HG02970 (cell line): ENCODE results near the gene NUTM2G.
"Not testable (repeated sequence)": the region's sequence is repeated elsewhere in the genome, so short reads cannot be mapped to it uniquely, and the experiment has no call there.

Experiments
- ATAC-seq: cut with Tn5 transposase; IDR thresholded peaks from one replicate; pipeline ENCODE4 v1.9.1; 2021; ENCODE audit warnings: mild to moderate bottlenecking, moderate library complexity, moderate number of reproducible peaks; ENCODE audit not compliant: unreplicated experiment, low FRiP score

The NUTM2G gene, protein sequence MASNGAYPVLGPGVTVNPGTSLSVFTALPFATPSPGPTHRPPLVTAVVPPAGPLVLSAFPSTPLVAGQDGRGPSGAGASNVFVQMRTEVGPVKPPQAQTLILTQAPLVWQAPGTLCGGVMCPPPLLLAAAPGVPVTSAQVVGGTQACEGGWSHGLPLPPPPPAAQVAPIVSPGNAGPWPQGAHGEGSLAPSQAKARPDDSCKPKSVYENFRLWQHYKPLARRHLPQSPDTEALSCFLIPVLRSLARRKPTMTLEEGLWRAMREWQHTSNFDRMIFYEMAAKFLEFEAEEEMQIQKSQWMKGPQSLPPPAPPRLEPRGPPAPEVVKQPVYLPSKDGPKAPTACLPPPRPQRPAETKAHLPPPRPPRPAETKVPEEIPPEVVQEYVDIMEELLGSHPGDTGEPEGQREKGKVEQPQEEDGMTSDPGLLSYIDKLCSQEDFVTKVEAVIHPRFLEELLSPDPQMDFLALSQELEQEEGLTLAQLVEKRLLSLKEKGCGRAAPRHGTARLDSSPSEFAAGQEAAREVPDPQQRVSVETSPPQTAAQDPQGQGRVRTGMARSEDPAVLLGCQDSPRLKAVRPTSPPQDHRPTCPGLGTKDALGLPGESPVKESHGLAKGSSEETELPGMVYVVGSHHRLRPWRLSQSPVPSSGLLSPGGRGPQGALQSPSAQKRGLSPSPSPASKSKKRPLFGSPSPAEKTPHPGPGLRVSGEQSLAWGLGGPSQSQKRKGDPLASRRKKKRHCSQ

DNA sequence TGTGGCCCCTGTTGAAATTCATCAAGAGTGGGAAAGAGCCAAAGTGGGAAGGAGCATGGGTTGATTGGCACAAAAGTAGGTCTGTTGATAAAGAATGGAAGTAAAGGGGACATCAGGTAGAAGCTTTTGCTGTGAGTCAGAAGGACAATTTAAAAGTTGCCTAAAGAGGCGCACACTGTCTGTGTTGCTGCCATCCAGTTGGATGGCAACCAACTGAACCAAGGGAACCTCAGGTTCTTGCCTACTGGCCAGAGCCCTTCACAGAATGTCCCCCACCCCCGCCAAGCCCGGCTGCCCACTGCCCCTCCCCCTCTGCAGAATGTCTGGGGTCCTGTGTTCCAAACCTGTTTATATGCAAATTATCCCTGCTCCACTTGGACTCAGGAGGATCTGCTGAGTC lies at the start of gene NUTM2G:
Gene NUTM2G, plus strand, starts transcription at position 301 of the 400 bp plus-strand sequence. CDS start 182 bp downstream, outside the sequence.
- ATAC-seq = not testable (repeated sequence)

DNA sequence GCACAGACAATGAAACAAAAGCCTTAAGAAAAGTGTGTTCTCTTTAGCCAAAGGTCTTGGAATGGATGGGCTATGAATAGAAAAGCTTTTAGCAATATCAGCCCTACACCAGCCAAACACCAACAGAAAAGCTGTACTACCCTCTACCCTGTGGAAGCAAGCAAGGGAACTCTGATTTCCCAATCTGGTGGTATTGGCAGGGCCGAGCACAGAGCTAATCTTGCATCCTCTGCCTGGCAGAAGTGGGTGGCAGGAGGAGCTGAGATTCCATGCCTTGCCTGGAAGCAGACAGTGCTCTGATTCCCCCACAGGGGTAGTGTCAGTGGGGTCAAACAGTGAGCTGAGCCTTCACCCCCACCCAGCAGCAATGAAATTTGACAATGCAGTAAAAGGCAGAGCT lies 44.7 kb upstream of the NUTM2G start:
- no peak for ATAC-seq

DNA sequence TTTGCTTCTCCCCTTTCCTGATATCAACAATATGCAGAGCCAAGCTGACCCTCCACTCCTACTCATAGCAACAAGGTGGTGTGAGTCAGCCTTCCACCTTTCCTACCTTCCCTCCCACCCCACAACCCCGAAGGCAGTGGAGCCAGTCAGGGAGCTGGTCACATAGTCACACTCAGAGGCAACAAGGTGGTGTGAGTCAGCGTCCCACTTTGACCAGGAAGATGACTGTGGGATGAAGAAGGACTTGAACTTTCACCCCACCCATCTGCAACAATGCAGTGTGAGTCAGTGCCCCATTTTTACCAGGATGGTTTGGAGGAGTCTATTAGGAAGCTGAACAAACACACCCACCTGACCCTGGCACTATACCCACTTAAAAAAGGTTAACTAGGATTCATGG lies 44.2 kb upstream of the NUTM2G start:
- ATAC-seq = no peak

DNA sequence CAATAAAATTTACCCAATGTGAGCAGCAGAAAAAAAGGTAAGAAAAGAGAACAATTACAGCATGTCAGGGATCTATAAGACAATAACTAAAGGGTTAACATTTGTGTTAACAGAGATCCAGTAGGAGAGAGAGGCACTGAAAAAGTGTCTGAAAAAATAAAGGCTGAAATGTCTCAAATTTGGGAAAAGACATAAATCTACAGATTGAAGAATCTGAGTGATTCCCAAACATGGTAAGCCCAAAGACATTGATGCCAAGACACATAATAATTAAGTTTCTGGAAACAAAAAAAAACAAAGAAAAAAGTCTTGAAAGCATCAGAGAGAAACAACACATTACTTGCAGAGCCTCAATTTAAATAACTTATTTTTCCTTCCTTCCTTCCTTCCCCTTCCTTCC lies 43.2 kb upstream of the NUTM2G start:
- no peak for ATAC-seq

DNA sequence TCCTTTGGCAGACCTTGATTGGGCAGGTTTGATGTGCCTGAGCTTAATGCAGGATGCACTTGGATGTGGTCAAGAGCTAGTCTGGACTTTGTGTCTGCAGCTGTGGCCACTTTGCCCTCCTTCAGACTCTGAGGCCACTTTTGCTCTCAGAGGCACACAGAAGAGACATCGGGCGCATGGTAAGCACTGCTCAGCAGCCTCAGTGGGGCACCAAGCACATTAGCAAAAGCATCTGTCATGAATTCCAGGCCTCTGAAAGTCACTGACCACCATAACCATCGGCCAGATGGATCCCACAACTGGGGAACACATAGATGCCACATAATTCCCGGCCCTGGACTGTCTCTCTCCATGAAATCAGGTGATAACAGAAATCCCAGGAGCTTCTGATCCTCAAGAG lies 40.1 kb upstream of the NUTM2G start:
- no peak for ATAC-seq

DNA sequence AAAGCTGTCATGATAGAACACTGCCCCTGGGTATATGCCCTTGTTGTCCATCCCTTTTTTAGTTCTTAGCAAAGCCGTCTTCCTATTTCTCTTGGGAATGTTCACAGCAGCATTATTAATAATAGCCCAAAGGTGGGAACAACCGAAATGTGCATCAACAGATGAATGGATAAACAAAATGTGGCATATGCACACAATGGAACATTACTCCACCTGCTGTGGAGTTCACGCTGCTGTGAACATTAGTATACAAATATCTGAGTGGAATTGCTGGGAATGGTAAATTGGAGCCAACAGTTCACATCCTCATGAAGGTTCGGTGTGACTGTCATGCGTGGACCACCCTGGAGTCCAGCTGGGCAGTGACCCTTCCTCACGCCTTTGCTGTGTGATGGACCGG lies 36.5 kb upstream of the NUTM2G start:
- ATAC-seq = no peak

DNA sequence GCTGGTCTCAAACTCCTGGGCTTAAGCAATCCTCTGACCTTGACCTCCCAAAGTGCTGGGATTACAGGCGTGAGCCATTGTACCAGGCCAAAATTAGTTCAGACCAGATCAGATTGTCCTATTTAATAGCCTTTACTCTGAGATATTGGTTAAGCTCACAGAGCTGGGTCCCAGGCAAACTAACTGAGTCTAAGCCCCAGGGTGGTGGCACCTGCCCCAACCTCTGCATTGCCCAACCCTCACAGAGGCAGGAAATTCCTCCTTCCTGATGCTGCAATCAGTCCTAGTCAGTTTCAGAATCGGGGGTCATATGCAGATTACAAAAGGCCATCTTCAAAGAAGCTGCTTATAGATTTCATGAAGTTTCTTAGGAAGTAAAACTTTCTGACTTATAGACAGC lies 28.6 kb upstream of the NUTM2G start:
- not testable (repeated sequence) for ATAC-seq

DNA sequence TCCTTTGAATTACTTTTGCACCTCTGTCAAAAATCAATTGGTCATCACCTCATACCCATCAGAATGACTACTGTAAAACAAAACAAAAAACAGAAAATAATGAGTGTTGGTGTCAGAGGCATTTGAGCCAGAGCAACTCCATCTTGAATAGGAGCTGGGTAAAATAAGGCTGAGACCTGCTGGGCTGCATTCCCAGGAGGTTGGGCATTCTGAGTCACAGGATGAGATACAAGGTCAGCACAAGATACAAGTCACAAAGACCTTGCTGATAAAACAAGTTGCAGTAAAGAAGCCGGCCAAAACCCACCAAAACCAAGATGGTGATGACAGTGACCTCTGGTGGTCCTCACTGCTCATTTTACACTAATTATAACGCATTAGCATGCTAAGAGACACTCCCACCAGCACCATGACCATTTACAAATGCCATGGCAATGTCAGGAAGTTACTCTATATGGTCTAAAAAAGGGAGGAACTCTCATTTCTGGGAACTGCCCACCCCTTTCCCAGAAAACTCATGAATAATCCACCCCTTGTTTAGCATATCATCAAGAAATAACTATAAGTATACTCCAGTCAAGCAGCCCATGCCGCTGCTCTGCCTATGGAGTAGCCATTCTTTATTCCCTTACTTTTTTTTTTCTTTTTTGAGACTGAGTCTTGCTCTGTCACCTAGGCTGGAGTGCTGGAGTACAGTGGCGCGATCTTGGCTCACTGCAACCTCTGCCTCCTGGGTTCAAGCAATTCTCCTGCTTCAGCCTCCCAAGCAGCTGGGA lies 23.5 kb upstream of the NUTM2G start:
- not testable (repeated sequence) for ATAC-seq

DNA sequence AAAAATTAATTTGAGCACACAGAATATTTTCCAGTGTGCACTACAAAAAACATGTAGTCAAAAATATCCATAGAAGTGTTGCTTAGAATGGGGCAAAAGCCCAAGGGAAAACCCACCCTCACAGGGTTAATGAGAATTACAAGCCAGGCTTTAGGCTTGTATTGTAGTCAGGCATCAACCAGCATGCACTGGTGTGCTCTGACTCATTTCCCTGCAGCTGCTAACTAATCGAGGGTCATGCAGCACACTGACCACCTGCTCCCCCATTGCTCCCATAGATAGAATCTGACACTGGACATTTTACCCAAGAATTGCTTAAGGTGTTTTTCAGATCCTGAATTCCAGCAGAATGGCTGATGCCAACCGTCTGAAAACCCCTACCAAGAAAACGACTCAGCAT lies 20.2 kb upstream of the NUTM2G start:
- ATAC-seq = not testable (repeated sequence)

DNA sequence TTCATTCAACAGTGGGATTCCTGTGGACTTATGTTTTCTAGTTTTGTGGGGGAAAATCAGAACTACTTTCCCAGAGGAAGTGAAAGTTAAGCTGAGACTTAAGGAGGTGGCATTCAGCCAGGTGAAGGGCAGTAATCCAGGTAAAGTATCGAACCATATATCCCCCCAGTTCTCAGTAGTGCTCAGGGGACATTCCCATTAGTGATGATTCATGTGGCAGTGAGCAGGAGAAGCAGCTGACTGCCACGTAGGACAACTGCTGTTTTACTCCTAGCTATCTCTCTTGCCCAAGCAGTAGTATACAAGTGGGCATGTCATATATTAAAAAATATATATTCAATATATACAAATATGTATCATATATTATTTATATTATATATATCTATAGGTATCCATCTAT lies 13.1 kb upstream of the NUTM2G start:
- not testable (repeated sequence) for ATAC-seq

DNA sequence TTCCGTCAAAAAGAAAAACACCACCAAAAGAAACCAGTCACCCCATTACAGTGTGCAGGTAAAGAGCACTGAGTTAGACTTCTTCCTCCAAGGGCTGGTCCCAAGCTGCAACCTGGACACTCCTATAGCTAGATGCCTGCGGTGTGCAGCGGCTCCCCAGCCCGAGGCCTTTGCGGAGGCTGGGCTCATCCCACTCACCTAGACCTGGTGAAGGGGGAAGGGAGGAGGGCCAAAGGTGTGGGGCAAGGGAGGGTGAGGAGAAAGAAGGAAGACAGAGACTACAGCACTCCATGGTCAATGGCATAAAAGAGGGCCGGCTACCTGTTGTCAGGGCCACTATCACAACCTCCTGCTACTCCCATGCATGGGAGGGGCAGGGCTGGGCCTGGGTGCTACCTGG lies 12.1 kb upstream of the NUTM2G start:
- ATAC-seq = not testable (repeated sequence)

DNA sequence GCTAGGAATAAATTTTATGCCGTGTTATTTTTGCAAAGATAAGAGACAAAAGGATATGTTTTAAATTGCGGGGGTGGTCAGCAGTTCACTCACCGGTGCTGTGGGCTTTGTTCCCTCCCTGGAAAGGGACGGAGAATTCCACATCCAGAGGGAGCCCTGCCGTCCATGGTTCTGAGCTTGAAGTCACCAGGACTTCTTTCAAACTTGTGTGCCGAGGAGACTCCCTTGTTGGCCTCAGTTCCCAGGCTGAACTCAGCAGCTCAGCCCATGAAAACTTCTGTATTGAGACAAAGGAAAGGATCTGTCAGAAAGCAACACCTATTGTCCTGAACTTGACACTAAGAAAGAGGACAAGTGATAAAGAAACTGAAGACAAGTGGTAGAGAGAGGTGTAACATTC lies 10.1 kb upstream of the NUTM2G start:
- ATAC-seq = not testable (repeated sequence)

DNA sequence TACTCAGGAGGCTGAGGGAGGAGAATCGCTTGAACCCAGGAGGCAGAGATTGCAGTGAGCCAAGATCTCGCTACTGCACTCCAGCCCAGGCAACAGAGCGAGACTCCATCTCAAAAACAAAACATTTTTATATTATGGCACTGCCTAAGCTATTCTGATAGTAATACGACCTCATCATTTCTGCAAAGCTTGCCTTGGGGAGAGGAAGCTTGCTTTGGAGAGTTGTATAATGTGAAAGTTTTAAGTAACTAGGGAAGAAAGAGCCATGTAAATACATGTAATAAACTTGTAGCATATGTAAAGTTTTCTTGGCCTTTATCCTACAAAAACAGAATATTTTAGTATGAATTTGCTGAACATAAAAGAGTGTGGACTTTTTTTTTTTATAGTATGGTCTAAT lies 7.8 kb upstream of the NUTM2G start:
- ATAC-seq = not testable (repeated sequence)

DNA sequence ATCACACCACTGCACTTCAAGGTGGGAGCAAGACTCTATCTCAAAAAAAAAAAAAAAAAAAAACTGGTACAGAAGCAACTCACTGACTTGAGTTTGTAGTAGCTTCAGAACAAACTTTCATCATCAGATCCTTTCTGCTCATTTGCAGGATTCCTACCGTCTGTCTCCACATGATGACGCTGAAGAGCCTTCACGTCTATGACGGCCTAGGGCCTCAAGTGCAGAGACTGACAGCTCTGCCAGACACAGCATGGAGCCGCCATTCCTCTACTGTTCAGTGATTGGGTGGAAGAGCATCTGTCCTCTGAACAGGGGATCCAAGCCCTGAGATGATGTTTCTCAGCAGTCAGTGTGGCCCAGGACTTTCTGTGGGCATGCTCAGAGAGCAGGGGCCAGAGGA lies 3.1 kb upstream of the NUTM2G start:
- not testable (repeated sequence) for ATAC-seq

DNA sequence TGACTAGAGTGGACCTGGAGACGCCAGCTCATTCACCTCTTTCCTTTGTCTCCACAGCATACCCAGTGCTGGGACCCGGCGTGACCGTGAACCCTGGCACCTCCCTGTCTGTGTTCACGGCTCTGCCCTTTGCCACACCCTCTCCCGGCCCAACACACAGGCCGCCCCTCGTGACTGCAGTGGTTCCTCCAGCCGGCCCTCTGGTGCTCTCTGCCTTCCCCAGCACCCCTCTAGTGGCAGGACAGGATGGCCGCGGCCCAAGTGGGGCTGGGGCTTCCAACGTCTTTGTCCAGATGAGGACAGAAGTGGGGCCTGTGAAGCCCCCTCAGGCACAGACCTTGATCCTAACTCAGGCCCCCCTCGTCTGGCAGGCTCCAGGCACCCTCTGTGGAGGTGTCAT lies 3.0 kb downstream of the NUTM2G start:
- not testable (repeated sequence) for ATAC-seq

DNA sequence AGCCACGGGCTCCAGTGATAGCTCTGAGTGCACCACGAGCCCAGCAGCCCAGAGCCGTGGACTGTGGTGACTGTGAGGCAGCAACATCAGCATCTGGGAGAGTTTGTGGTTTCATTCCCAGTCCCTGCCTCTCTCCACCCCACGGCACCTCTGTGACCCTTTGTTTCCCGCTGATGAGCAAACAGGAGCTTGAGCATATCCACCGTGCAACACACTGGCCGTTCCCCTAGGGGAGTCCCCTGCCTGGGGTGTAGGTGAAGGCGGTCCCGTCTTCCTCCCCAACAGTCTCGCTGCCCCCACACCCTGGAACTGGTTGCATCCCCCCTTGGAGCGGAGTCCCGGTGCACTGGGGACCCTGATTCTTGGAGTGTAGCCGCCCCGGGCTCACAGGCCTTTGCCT lies 5.5 kb downstream of the NUTM2G start:
- not testable (repeated sequence) for ATAC-seq

DNA sequence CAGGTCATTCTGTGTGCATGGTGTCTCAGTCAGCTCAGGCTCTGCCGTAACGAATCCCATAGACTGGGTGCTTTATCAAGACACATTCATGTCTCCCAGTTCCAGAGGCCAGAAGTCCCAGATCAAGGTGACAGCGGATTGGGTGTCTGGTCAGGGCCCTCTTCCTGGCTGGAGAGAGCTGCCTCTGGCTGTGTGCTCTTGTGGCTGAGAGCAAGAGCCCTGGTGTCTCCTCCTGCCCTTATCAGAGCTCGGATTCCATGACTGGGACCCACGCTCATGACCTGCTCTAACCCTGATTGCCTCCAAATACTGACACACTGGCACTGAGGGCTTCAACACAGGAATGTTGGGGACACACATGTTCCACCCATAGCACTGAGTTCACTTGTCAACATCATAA lies 6.1 kb downstream of the NUTM2G start:
- not testable (repeated sequence) for ATAC-seq

DNA sequence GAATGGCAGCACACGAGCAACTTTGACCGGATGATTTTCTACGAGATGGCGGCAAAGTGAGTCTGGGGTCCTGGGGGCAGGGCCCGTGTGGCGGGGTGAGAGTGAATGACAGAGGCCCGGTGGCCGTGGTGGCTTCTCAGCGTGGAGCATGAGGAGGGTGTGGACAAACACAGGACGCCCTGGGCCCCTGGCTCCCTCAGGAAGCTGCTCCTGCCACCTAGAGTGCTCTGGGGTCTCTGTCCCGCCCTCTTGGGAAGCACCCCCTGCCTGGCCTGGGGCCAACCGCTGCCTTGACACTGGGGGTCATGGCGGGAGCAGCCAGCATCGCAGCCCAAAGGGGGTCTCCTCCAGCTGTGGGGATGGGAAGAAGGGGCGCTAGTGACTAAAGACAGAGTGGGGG lies 6.8 kb downstream of the NUTM2G start:
- not testable (repeated sequence) for ATAC-seq

DNA sequence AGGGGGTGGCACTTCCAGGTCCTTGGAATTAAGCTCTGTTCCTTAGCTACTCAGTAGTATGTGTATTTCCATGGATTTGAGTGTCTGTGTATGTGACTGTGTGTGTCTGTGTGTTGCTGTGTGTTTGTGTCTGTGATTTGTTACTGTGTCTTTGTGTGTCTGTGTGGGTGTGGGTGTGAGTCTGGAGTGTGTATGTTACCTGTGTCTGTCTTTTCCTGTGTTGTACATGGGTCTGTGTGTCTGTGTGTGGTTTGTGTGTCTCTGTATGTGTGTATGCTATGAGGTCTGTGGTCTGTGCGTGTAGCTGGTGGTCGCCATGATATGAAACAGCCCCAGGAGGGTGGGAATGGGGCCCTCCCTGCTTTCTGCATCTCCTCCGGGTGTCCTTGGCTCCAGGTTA lies 8.8 kb downstream of the NUTM2G start:
- ATAC-seq = not testable (repeated sequence)

DNA sequence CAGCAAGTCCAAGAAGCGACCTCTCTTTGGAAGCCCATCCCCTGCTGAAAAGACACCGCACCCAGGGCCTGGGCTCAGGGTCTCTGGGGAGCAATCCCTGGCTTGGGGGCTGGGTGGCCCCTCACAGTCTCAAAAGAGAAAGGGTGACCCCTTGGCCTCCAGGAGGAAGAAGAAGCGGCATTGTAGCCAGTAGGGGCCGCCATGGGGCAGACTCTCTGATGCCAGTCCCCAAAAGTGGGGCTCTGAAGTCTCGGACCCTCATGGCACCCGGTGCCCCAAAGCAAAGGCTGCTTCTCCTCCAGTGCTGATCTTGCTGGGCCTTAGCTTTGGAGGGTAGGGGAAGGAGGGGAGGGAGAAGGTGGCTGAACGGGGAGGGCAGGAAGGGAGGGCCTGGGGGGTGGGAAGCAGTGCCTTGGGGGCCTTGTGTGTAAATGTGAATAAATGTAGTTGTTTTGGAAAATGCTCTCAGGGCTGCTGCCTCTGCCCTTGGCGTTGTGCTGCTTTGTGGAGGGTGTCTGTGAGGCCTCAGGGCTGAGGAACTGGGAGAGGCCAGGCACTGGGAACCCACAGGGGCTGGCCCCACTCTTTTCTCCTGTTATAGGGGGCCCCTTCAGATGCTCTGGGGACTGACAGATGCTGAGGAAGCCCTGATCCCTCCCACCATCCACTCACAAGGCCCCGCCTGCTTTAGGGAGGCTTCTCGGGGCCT lies 10.5 kb downstream of the NUTM2G start:
- not testable (repeated sequence) for ATAC-seq
